Common myeloid progenitor, CD34-positive (primary cell): Measurements from ENCODE around the gene TTLL12.

ENCODE experiments used
- CTCF ChIA-PET: fragments of 350-600 bp; sonication (Branson Sonifier 250); formaldehyde crosslinking; loops from one replicate; lab custom pipeline; 2021; ENCODE audit warnings: antibody characterized with exemption; lab: Charles Lee
- POLR2A ChIA-PET: fragments of 350-600 bp; sonication (Branson Sonifier 250); formaldehyde crosslinking; loops from one replicate; lab custom pipeline; 2021; ENCODE audit warnings: antibody characterized with exemption; lab: Charles Lee
- DNase-seq, 3 donors: peaks; one replicate each; pipeline versions ENCODE4 v3.0.0 to v3.0.0-alpha.2; 2013
- H3K27ac ChIP-seq, 2 experiments: 1 replicate in 1 of 2; 2 replicates in 1 of 2; pipeline ENCODE4 v1.7.0; 2013; ENCODE audit warnings: inconsistent platforms in 2 of 2, low read length in 2 of 2, mild to moderate bottlenecking in 2 of 2, low read depth in 1 of 2, moderate library complexity in 1 of 2; ENCODE audit not compliant: severe bottlenecking in 2 of 2, insufficient read depth in 1 of 2, poor library complexity in 1 of 2
- H3K27me3 ChIP-seq, 5 experiments: replicated peaks in 2 of 5; 1 replicate in 3 of 5; 2 replicates in 2 of 5; pipeline versions ENCODE4 v1.6.1 to v1.7.0; 2013; ENCODE audit warnings: low read length in 4 of 5, mild to moderate bottlenecking in 2 of 5, moderate library complexity in 2 of 5, inconsistent platforms in 1 of 5; ENCODE audit not compliant: insufficient read depth in 5 of 5, control insufficient read depth in 4 of 5
- H3K36me3 ChIP-seq, 4 experiments: 1 replicate in 2 of 4; 2 replicates in 2 of 4; pipeline versions ENCODE4 v1.6.1 to v1.7.0; 2013; ENCODE audit warnings: low read length in 3 of 4, control low read depth in 1 of 4, mild to moderate bottlenecking in 1 of 4; ENCODE audit not compliant: control insufficient read depth in 4 of 4, insufficient read depth in 4 of 4
- H3K4me1 ChIP-seq, 4 experiments: 1 replicate in 3 of 4; 2 replicates in 1 of 4; pipeline versions ENCODE4 v1.6.1 to v1.7.1; 2013; ENCODE audit warnings: low read length in 3 of 4, mild to moderate bottlenecking in 3 of 4, control low read depth in 1 of 4, inconsistent platforms in 1 of 4, moderate library complexity in 1 of 4; ENCODE audit not compliant: control insufficient read depth in 4 of 4, insufficient read depth in 4 of 4; ENCODE audit errors: control extremely low read depth in 1 of 4
- H3K4me3 ChIP-seq, 7 experiments: 1 replicate in 4 of 7; 2 replicates in 3 of 7; pipeline versions ENCODE4 v1.5.1 to v1.7.0; 2013; ENCODE audit warnings: mild to moderate bottlenecking in 7 of 7, low read length in 6 of 7, moderate library complexity in 6 of 7, inconsistent platforms in 2 of 7, low read depth in 2 of 7, control low read depth in 1 of 7; ENCODE audit not compliant: insufficient read depth in 4 of 7, control insufficient read depth in 1 of 7; ENCODE audit errors: extremely low read depth in 1 of 7
- H3K9me3 ChIP-seq, 5 experiments: 1 replicate in 4 of 5; 2 replicates in 1 of 5; pipeline versions ENCODE4 v1.6.1 to v1.7.1; 2013; ENCODE audit warnings: low read length in 4 of 5, mild to moderate bottlenecking in 2 of 5, inconsistent platforms in 1 of 5, low read depth in 1 of 5, moderate library complexity in 1 of 5; ENCODE audit not compliant: control insufficient read depth in 4 of 5, insufficient read depth in 2 of 5; ENCODE audit errors: control extremely low read depth in 1 of 5
- WGBS: methylation state at CpG from one replicate; pipeline ENCODE4 v1.1.5; 2013; ENCODE audit not compliant: insufficient coverage; 5-methylcytosine and 5-hydroxymethylcytosine counted together

Gene TTLL12

GRCh38 chr22:43216738-43217137 lies 29.8 kb upstream of the TTLL12 start:
- ChIA-PET CTCF (interaction anchor here (2.5 kb wide), 1 partner anchor 11 kb away, joined by 8 read pairs; no protein-coding TSS in a partner anchor), POLR2A (no interaction called here)
- no peak overlapping the region for H3K4me3 ChIP-seq
- H3K4me1 ChIP-seq: no peaks in the 10 kb centered on the region
- no peaks in the 10 kb centered on the region for H3K9me3 ChIP-seq
- no peaks in the 10 kb centered on the region for H3K27me3 ChIP-seq
- H3K36me3 ChIP-seq: no peaks in the 10 kb centered on the region
- no peak overlapping the region for H3K27ac ChIP-seq
- DNase-seq: no peak
- WGBS: no CpG with 5 or more reads among the region's 6 CpGs

GRCh38 chr22:43213962-43214361 lies 27.0 kb upstream of the TTLL12 start:
- POLR2A ChIA-PET: no interaction called here
- no peaks in the 10 kb centered on the region for H3K27me3 ChIP-seq
- WGBS: 100% methylated on average over 8 of the region's 12 CpGs
- CTCF ChIA-PET: no interaction called here
- no peaks in the 10 kb centered on the region for H3K9me3 ChIP-seq
- H3K27ac ChIP-seq: no peak overlapping the region
- no peaks in the 10 kb centered on the region for H3K4me1 ChIP-seq
- no peak overlapping the region for H3K4me3 ChIP-seq
- no peak for DNase-seq
- H3K36me3 ChIP-seq: no peaks in the 10 kb centered on the region

- 97% methylated on average over 4 of the region's 8 CpGs for WGBS
- no peaks in the 10 kb centered on the region for H3K9me3 ChIP-seq
- DNase-seq: no peak
- POLR2A ChIA-PET: interaction anchor here (0.5 to 0.6 kb wide), 2 partner anchors 137 to 237 kb away, joined by 3 to 4 read pairs; no protein-coding TSS in a partner anchor
- CTCF ChIA-PET: interaction anchor here (0.9 kb wide), 1 partner anchor 18 kb away, joined by 3 read pairs; no protein-coding TSS in a partner anchor
- H3K36me3 ChIP-seq: no peaks in the 10 kb centered on the region
- H3K27me3 ChIP-seq: no peaks in the 10 kb centered on the region
- H3K4me3 ChIP-seq: no peak overlapping the region
- H3K27ac ChIP-seq: no peak overlapping the region
- H3K4me1 ChIP-seq: no peaks in the 10 kb centered on the region
Measured at GRCh38 chr22:43213051-43213450, 26.1 kb upstream of the TTLL12 start.

DNA sequence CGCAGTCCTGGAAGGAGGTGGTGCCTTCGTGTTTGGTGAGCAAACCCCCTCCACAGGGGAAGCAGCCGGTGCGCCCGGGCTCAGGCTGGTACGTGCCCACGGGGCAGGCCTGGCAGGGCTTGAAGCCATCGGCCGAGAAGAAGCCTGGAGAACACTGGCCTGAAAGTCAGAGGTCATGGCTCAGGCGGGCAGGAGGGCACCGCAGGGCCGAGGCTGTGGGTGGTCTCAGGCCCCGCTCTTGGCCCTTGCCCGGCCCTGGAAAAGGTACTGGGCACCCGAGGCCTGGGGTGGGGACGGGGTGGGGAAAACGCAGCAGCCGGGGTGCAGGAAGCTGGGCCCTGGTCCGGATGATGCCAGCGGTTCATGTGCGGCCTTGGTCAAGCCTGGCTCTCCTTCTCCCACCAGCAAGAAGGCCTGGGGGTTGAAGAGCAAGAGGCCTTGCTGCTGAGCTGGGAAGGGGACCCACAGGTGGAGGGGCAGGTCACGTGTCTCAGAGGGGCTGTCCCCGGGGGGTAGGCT lies 25.6 kb upstream of the TTLL12 start:
- POLR2A ChIA-PET: no interaction called here
- no peaks in the 10 kb centered on the region for H3K9me3 ChIP-seq
- CTCF ChIA-PET: interaction anchor here (0.9 kb wide), 1 partner anchor 19 kb away, joined by 3 read pairs; no protein-coding TSS in a partner anchor
- WGBS: 98% methylated on average over 23 of the region's 23 CpGs
- no peak overlapping the region for H3K4me3 ChIP-seq
- no peak for DNase-seq
- no peak overlapping the region for H3K27ac ChIP-seq
- no peaks in the 10 kb centered on the region for H3K4me1 ChIP-seq
- H3K27me3 ChIP-seq: no peaks in the 10 kb centered on the region
- H3K36me3 ChIP-seq: no peaks in the 10 kb centered on the region

GRCh38 chr22:43211941-43212433 lies 25.1 kb upstream of the TTLL12 start:
- no peaks in the 10 kb centered on the region for H3K9me3 ChIP-seq
- no peak overlapping the region for H3K27ac ChIP-seq
- H3K4me3 ChIP-seq: no peak overlapping the region
- no peaks in the 10 kb centered on the region for H3K36me3 ChIP-seq
- ChIA-PET POLR2A (no interaction called here), CTCF (no interaction called here)
- peaks cover 0 to 2% (median under 1%) of the 10 kb centered on the region in 4 experiments for H3K4me1 ChIP-seq
- WGBS: 98% methylated on average over 6 of the region's 13 CpGs
- H3K27me3 ChIP-seq: no peaks in the 10 kb centered on the region
- DNase-seq: no peak

- Histone ChIP-seq H3K36me3 (no peaks in the 10 kb centered on the region), H3K4me1 (peaks cover 0 to 12% (median 5%) of the 10 kb centered on the region in 4 experiments), H3K27ac (no peak overlapping the region), H3K9me3 (no peaks in the 10 kb centered on the region), H3K27me3 (no peaks in the 10 kb centered on the region), H3K4me3 (no peak overlapping the region)
- ChIA-PET POLR2A (no interaction called here), CTCF (no interaction called here)
- 97% methylated on average over 28 of the region's 34 CpGs for WGBS
- no peak for DNase-seq
Measured at GRCh38 chr22:43210631-43211515, 23.9 kb upstream of the TTLL12 start.

GRCh38 chr22:43209971-43210370 lies 23.0 kb upstream of the TTLL12 start:
- Histone ChIP-seq H3K27ac (no peak overlapping the region), H3K9me3 (no peaks in the 10 kb centered on the region), H3K4me3 (no peak overlapping the region), H3K36me3 (no peaks in the 10 kb centered on the region), H3K4me1 (peaks cover 0 to 12% (median 5%) of the 10 kb centered on the region in 4 experiments), H3K27me3 (no peaks in the 10 kb centered on the region)
- DNase-seq: no peak
- 96% methylated on average over 22 of the region's 22 CpGs for WGBS
- ChIA-PET POLR2A (no interaction called here), CTCF (interaction anchor here (1.5 kb wide), 1 partner anchor 19 kb away, joined by 5 read pairs; no protein-coding TSS in a partner anchor)
